ENCODE results near the gene COQ8A. TPM values are rescaled to one million over a fixed set of nuclear protein-coding genes. Genes with fewer than 3 reads are reported as not detected.

The COQ8A gene
- total RNA-seq, 1 experiment from 2014 or later: 24.6 TPM

- Mint-ChIP-seq H3K27ac (ENCODE audit: unreplicated experiment) (no peak overlapping the region), H3K4me1 (ENCODE audit: low read depth, unreplicated experiment) (no peaks in the 10 kb centered on the region), H3K4me3 (ENCODE audit: low read depth, unreplicated experiment) (no peak overlapping the region), H3K27me3 (ENCODE audit: unreplicated experiment) (no peaks in the 10 kb centered on the region), H3K36me3 (ENCODE audit: insufficient read depth, unreplicated experiment) (peaks cover 42% of the 10 kb centered on the region), H3K9me3 (ENCODE audit: low read depth, unreplicated experiment) (no peaks in the 10 kb centered on the region)
- intact Hi-C loops (cut with micrococcal nuclease; ENCODE audit: unreplicated experiment): no loop called here
- BruUV-seq (replicated peaks): no TSS peak
- no peak for DNase-seq
- TF ChIP-seq, protein P1, sequence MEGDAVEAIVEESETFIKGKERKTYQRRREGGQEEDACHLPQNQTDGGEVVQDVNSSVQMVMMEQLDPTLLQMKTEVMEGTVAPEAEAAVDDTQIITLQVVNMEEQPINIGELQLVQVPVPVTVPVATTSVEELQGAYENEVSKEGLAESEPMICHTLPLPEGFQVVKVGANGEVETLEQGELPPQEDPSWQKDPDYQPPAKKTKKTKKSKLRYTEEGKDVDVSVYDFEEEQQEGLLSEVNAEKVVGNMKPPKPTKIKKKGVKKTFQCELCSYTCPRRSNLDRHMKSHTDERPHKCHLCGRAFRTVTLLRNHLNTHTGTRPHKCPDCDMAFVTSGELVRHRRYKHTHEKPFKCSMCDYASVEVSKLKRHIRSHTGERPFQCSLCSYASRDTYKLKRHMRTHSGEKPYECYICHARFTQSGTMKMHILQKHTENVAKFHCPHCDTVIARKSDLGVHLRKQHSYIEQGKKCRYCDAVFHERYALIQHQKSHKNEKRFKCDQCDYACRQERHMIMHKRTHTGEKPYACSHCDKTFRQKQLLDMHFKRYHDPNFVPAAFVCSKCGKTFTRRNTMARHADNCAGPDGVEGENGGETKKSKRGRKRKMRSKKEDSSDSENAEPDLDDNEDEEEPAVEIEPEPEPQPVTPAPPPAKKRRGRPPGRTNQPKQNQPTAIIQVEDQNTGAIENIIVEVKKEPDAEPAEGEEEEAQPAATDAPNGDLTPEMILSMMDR (IDR thresholded peaks at IDR 0.05; ENCODE audit: unreplicated experiment): no peak
- CTCF ChIA-PET: no interaction called here
These were observed 47.1 kb downstream of the COQ8A start for GRCh38 chr1:226987179-226987536.

DNA sequence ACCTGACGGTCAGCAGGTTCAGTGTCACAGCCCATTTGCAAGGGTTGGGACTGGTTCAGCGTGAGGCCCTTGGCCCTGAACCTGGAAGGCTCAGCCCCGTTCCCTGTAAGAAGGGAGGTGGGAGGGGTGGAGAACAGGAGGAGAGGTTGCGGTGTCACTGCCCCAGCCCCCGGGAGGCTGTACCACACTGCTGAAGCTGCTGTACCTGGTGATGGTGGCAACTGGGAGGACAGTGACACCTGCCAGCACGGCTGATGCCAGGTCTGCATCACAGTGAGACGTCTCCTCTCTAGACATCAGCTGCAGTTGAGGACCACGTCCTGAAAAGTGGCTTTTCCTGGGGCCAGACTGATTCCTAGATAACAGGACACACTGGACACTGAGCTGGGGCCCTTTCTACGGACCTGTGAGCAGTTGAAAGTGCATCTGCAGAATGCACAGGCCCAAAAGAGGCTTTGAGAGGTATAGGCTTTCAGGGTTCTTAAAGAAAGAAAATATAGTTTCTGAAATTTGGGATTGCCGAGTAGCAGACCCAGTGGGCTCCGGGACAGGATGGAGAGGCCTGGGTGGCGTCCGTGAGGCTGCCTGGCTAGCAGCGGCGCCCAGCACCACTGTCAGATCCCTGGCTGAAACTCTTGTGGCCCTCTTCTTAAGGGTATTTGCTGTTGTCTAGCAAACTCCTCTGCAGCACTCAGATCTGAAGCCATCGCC, 47.7 kb downstream of the COQ8A start:
- peaks cover 35% of the 10 kb centered on the region for H3K36me3 Mint-ChIP-seq (ENCODE audit: insufficient read depth, unreplicated experiment)
- no peaks in the 10 kb centered on the region for H3K27me3 Mint-ChIP-seq (ENCODE audit: unreplicated experiment)
- no TSS peak for BruUV-seq (replicated peaks)
- intact Hi-C loops (cut with micrococcal nuclease; ENCODE audit: unreplicated experiment): no loop called here
- H3K4me1 Mint-ChIP-seq (ENCODE audit: low read depth, unreplicated experiment): no peaks in the 10 kb centered on the region
- TF ChIP-seq, protein P1 (IDR thresholded peaks at IDR 0.05; ENCODE audit: unreplicated experiment): no peak
- CTCF ChIA-PET: no interaction called here
- H3K27ac Mint-ChIP-seq (ENCODE audit: unreplicated experiment): no peak overlapping the region
- DNase-seq: no peak
- H3K9me3 Mint-ChIP-seq (ENCODE audit: low read depth, unreplicated experiment): no peaks in the 10 kb centered on the region
- no peak overlapping the region for H3K4me3 Mint-ChIP-seq (ENCODE audit: low read depth, unreplicated experiment)

GRCh38 chr1:226988334-226988666, 48.2 kb downstream of the COQ8A start:
- no peak overlapping the region for H3K27ac Mint-ChIP-seq (ENCODE audit: unreplicated experiment)
- CTCF ChIA-PET: no interaction called here
- peak; percentile 40 for DNase-seq

DNA sequence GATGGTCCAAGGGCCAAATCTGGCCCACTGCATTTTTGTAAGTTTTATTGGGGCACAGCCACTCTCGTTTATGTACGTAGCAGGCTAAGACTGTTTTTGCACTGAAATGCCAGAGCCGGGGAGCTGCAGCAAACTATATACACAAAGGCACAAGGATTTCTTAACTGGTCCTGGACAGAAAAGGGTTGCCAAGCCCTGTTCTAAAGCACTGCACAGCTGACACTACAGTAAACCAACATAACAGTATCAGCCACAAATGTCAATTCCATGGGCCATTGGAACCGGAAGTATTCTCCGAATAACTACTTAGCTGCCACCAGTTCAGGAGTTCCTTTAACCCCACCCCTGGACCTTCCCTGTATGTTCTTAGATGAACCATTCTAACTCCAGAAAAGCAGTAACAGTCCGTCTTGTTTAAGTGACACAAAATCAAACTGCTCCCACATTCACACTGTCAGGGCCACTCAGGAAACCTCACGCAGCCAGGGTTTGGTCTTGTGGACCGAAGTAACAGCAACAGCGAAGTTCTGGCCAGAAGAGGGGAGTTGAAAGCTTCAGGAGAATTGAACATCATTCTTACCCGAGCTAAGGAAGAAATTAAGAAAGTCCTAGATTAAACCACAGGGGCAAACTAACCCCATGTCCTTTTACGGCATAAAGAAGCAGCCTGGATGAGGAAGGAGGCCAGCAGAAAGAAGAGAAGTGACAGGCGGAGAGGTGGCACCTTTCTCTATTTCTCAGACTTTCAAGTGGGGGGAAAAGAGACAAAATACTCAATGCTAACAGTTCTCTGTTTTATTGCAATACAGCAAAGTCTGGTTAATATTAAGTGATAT, 49.2 kb downstream of the COQ8A start:
- intact Hi-C loops (cut with micrococcal nuclease; ENCODE audit: unreplicated experiment): no loop called here

More at GRCh38 chr1:226988334-226988666, 48.2 kb downstream of the COQ8A start:
- no peak overlapping the region for H3K4me3 Mint-ChIP-seq (ENCODE audit: low read depth, unreplicated experiment)
- TF ChIP-seq, protein P1 (IDR thresholded peaks at IDR 0.05; ENCODE audit: unreplicated experiment): no peak
- intact Hi-C loops (cut with micrococcal nuclease; ENCODE audit: unreplicated experiment): no loop called here
- BruUV-seq (replicated peaks): no TSS peak
- no peaks in the 10 kb centered on the region for H3K4me1 Mint-ChIP-seq (ENCODE audit: low read depth, unreplicated experiment)
- H3K36me3 Mint-ChIP-seq (ENCODE audit: insufficient read depth, unreplicated experiment): peaks cover 30% of the 10 kb centered on the region
- H3K9me3 Mint-ChIP-seq (ENCODE audit: low read depth, unreplicated experiment): no peaks in the 10 kb centered on the region
- H3K27me3 Mint-ChIP-seq (ENCODE audit: unreplicated experiment): no peaks in the 10 kb centered on the region

More for the DNA sequence above, 49.2 kb downstream of the COQ8A start:
- Mint-ChIP-seq H3K36me3 (ENCODE audit: insufficient read depth, unreplicated experiment) (peaks cover 29% of the 10 kb centered on the region), H3K27ac (ENCODE audit: unreplicated experiment) (no peak overlapping the region), H3K9me3 (ENCODE audit: low read depth, unreplicated experiment) (no peaks in the 10 kb centered on the region), H3K4me1 (ENCODE audit: low read depth, unreplicated experiment) (no peaks in the 10 kb centered on the region), H3K4me3 (ENCODE audit: low read depth, unreplicated experiment) (no peak overlapping the region), H3K27me3 (ENCODE audit: unreplicated experiment) (no peaks in the 10 kb centered on the region)
- TF ChIP-seq, protein P1 (IDR thresholded peaks at IDR 0.05; ENCODE audit: unreplicated experiment): no peak
- CTCF ChIA-PET: no interaction called here
- BruUV-seq (replicated peaks): no TSS peak
- DNase-seq: no peak
